ENCODE measurements around the gene SLC26A1. TPM values are rescaled to one million over a fixed set of nuclear protein-coding genes. Genes with fewer than 3 reads are reported as not detected.

SLC26A1 gene
- total RNA-seq, 2 experiments from 2014 or later: 0.45 TPM; not detected in 1

GRCh38 chr4:960636-961350, 32.4 kb downstream of the SLC26A1 start:
- H3K4me3 Mint-ChIP-seq: no peak overlapping the region
- no peaks in the 10 kb centered on the region for H3K27me3 Mint-ChIP-seq (ENCODE audit: low read depth)
- H3K27ac Mint-ChIP-seq: no peak overlapping the region
- H3K36me3 Mint-ChIP-seq (ENCODE audit: low read depth): peaks cover 3% of the 10 kb centered on the region
- ATAC-seq (no peak), DNase-seq (no peak)
- H3K4me1 Mint-ChIP-seq (ENCODE audit: low read depth): no peaks in the 10 kb centered on the region
- no peaks in the 10 kb centered on the region for H3K9me3 Mint-ChIP-seq (ENCODE audit: insufficient read depth)
- CTCF ChIA-PET: no interaction called here
- POLR2A ChIA-PET: no interaction called here

- POLR2A ChIA-PET: no interaction called here
Observed at GRCh38 chr4:960140-960635, 33.0 kb downstream of the SLC26A1 start.

GRCh38 chr4:959338-960139, 33.7 kb downstream of the SLC26A1 start:
- Mint-ChIP-seq H3K4me3 (no peak overlapping the region), H3K4me1 (ENCODE audit: low read depth) (no peaks in the 10 kb centered on the region), H3K9me3 (ENCODE audit: insufficient read depth) (no peaks in the 10 kb centered on the region), H3K36me3 (ENCODE audit: low read depth) (peaks cover 5% of the 10 kb centered on the region), H3K27ac (no peak overlapping the region), H3K27me3 (ENCODE audit: low read depth) (no peaks in the 10 kb centered on the region)
- no peak for DNase-seq
- ATAC-seq: no peak
- CTCF ChIA-PET: no interaction called here
- POLR2A ChIA-PET: no interaction called here

More at GRCh38 chr4:960140-960635, 33.0 kb downstream of the SLC26A1 start:
- CTCF ChIA-PET: no interaction called here
- Mint-ChIP-seq H3K36me3 (ENCODE audit: low read depth) (peaks cover 3% of the 10 kb centered on the region), H3K27ac (no peak overlapping the region), H3K4me3 (no peak overlapping the region), H3K4me1 (ENCODE audit: low read depth) (no peaks in the 10 kb centered on the region), H3K27me3 (ENCODE audit: low read depth) (no peaks in the 10 kb centered on the region), H3K9me3 (ENCODE audit: insufficient read depth) (no peaks in the 10 kb centered on the region)
- DNase-seq (no peak), ATAC-seq (no peak)

- no peaks in the 10 kb centered on the region for H3K9me3 Mint-ChIP-seq (ENCODE audit: insufficient read depth)
- peaks cover 5% of the 10 kb centered on the region for H3K36me3 Mint-ChIP-seq (ENCODE audit: low read depth)
- ChIA-PET CTCF (no interaction called here), POLR2A (no interaction called here)
- H3K27me3 Mint-ChIP-seq (ENCODE audit: low read depth): no peaks in the 10 kb centered on the region
- H3K4me1 Mint-ChIP-seq (ENCODE audit: low read depth): no peaks in the 10 kb centered on the region
- no peak overlapping the region for H3K27ac Mint-ChIP-seq
- ATAC-seq (no peak), DNase-seq (no peak)
- H3K4me3 Mint-ChIP-seq: no peak overlapping the region
Observed at GRCh38 chr4:958696-959337, 34.4 kb downstream of the SLC26A1 start.

- ATAC-seq (no peak), DNase-seq (no peak)
- Mint-ChIP-seq H3K27me3 (ENCODE audit: low read depth) (no peaks in the 10 kb centered on the region), H3K4me1 (ENCODE audit: low read depth) (no peaks in the 10 kb centered on the region), H3K9me3 (ENCODE audit: insufficient read depth) (no peaks in the 10 kb centered on the region), H3K4me3 (no peak overlapping the region), H3K27ac (no peak overlapping the region), H3K36me3 (ENCODE audit: low read depth) (peaks cover 6% of the 10 kb centered on the region)
- ChIA-PET CTCF (no interaction called here), POLR2A (no interaction called here)
Observed at GRCh38 chr4:958314-958665, 34.9 kb downstream of the SLC26A1 start.

- Mint-ChIP-seq H3K27me3 (ENCODE audit: low read depth) (no peaks in the 10 kb centered on the region), H3K9me3 (ENCODE audit: insufficient read depth) (no peaks in the 10 kb centered on the region), H3K4me3 (no peak overlapping the region), H3K27ac (no peak overlapping the region), H3K36me3 (ENCODE audit: low read depth) (peaks cover 7% of the 10 kb centered on the region), H3K4me1 (ENCODE audit: low read depth) (no peaks in the 10 kb centered on the region)
- ChIA-PET POLR2A (no interaction called here), CTCF (no interaction called here)
- DNase-seq: no peak
- no peak for ATAC-seq
Observed at GRCh38 chr4:957581-958313, 35.5 kb downstream of the SLC26A1 start.

GRCh38 chr4:957231-957580, 36.0 kb downstream of the SLC26A1 start:
- ATAC-seq: no peak
- CTCF ChIA-PET: no interaction called here
- no peaks in the 10 kb centered on the region for H3K4me1 Mint-ChIP-seq (ENCODE audit: low read depth)
- peaks cover 7% of the 10 kb centered on the region for H3K36me3 Mint-ChIP-seq (ENCODE audit: low read depth)
- H3K9me3 Mint-ChIP-seq (ENCODE audit: insufficient read depth): no peaks in the 10 kb centered on the region
- no peak for DNase-seq
- POLR2A ChIA-PET: no interaction called here
- no peaks in the 10 kb centered on the region for H3K27me3 Mint-ChIP-seq (ENCODE audit: low read depth)
- no peak overlapping the region for H3K27ac Mint-ChIP-seq
- no peak overlapping the region for H3K4me3 Mint-ChIP-seq

- Mint-ChIP-seq H3K27me3 (ENCODE audit: low read depth) (no peaks in the 10 kb centered on the region), H3K27ac (no peak overlapping the region), H3K9me3 (ENCODE audit: insufficient read depth) (no peaks in the 10 kb centered on the region), H3K4me3 (no peak overlapping the region), H3K4me1 (ENCODE audit: low read depth) (no peaks in the 10 kb centered on the region), H3K36me3 (ENCODE audit: low read depth) (peaks cover 7% of the 10 kb centered on the region)
- ChIA-PET POLR2A (no interaction called here), CTCF (no interaction called here)
- ATAC-seq: no peak
- DNase-seq: no peak
Observed at GRCh38 chr4:956531-957230, 36.5 kb downstream of the SLC26A1 start.

GRCh38 chr4:955931-956381, 37.2 kb downstream of the SLC26A1 start:
- no peak overlapping the region for H3K27ac Mint-ChIP-seq
- DNase-seq (no peak), ATAC-seq (no peak)
- POLR2A ChIA-PET: no interaction called here
- no peaks in the 10 kb centered on the region for H3K27me3 Mint-ChIP-seq (ENCODE audit: low read depth)
- H3K4me3 Mint-ChIP-seq: no peak overlapping the region
- H3K9me3 Mint-ChIP-seq (ENCODE audit: insufficient read depth): no peaks in the 10 kb centered on the region
- CTCF ChIA-PET: no interaction called here
- peaks cover 7% of the 10 kb centered on the region for H3K36me3 Mint-ChIP-seq (ENCODE audit: low read depth)
- no peaks in the 10 kb centered on the region for H3K4me1 Mint-ChIP-seq (ENCODE audit: low read depth)

- H3K27me3 Mint-ChIP-seq (ENCODE audit: low read depth): no peaks in the 10 kb centered on the region
- ChIA-PET CTCF (no interaction called here), POLR2A (no interaction called here)
- no peak overlapping the region for H3K27ac Mint-ChIP-seq
- ATAC-seq (no peak), DNase-seq (no peak)
- peaks cover 7% of the 10 kb centered on the region for H3K36me3 Mint-ChIP-seq (ENCODE audit: low read depth)
- no peaks in the 10 kb centered on the region for H3K4me1 Mint-ChIP-seq (ENCODE audit: low read depth)
- H3K4me3 Mint-ChIP-seq: no peak overlapping the region
- no peaks in the 10 kb centered on the region for H3K9me3 Mint-ChIP-seq (ENCODE audit: insufficient read depth)
Observed at GRCh38 chr4:955161-955921, 37.9 kb downstream of the SLC26A1 start.
